Nephron progenitor cell (in vitro differentiated cells): ENCODE data around the gene LARP4B.

Experiments used
- DNase-seq: peaks from one replicate; pipeline ENCODE4 v3.0.0; 2021
- H3K27ac Mint-ChIP-seq: 2 replicates; pipeline ENCODE4 v1.8.0; 2021; ENCODE audit warnings: mild to moderate bottlenecking, moderate library complexity, mixed read lengths
- H3K27me3 Mint-ChIP-seq: 2 replicates; pipeline ENCODE4 v1.8.0; 2021; ENCODE audit warnings: mild to moderate bottlenecking, low read depth, mixed read lengths; ENCODE audit not compliant: poor library complexity
- H3K36me3 Mint-ChIP-seq: 2 replicates; pipeline ENCODE4 v1.8.0; 2021; ENCODE audit warnings: low read depth, mixed read lengths
- H3K4me1 Mint-ChIP-seq: 2 replicates; pipeline ENCODE4 v1.8.0; 2021; ENCODE audit warnings: mixed read lengths
- H3K4me3 Mint-ChIP-seq: 2 replicates; pipeline ENCODE4 v1.8.0; 2021; ENCODE audit warnings: mild to moderate bottlenecking, moderate library complexity, mixed read lengths
- H3K9me3 Mint-ChIP-seq: 2 replicates; pipeline ENCODE4 v1.8.0; 2021; ENCODE audit warnings: mild to moderate bottlenecking, moderate library complexity, mixed read lengths
- CTCF ChIP-seq: fragments of 200-600 bp; sonication (generic); IDR thresholded peaks from 2 replicates; pipeline ENCODE4 v1.5.0; 2021; ENCODE audit warnings: antibody characterized with exemption

The LARP4B gene

DNA sequence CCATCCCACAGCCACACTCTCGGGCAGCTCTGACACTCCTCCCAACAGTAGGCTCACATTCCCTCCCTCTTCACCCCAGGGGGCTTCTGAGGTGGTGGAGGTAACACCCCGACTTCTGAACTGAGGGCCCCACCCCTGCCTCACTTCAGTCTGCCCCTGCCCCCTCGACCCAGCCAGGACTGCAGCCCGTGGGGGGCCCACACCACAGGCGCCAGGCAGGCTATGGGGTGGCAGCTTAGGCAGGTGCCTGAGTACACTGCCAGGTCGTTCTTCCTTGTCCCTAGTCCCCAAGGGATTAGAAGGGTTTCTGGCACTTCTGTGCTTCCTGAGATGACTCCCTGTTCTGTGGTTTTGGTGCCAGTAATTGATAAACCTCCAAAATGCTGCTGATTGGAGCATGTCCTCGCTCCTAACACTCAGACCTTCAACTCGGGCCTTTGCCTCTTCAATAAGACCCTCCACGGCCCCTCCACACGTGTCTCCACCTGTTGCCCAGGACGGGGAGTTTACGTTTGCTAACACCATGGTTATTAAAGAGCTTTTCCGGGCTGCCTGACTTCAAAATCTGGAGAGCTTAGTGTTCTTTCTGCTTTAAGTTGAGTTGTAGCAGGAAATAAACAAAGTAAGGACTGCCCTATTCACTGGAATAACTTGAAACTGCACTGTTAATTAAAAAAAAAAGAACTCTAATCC is 23.8 kb upstream of the LARP4B start:
- peaks cover 5% of the 10 kb centered on the region for H3K4me1 Mint-ChIP-seq
- TF ChIP-seq CTCF: no peak
- H3K9me3 Mint-ChIP-seq: peaks cover 13% of the 10 kb centered on the region
- H3K4me3 Mint-ChIP-seq: no peak overlapping the region
- peaks cover 73% of the 10 kb centered on the region for H3K27me3 Mint-ChIP-seq
- no peak for DNase-seq
- H3K36me3 Mint-ChIP-seq: no peaks in the 10 kb centered on the region
- no peak overlapping the region for H3K27ac Mint-ChIP-seq

GRCh38 chr10:954396-954795 is 22.9 kb upstream of the LARP4B start:
- H3K27ac Mint-ChIP-seq: no peak overlapping the region
- TF ChIP-seq CTCF: no peak
- H3K36me3 Mint-ChIP-seq: no peaks in the 10 kb centered on the region
- peaks cover 75% of the 10 kb centered on the region for H3K27me3 Mint-ChIP-seq
- no peak for DNase-seq
- peaks cover 5% of the 10 kb centered on the region for H3K4me1 Mint-ChIP-seq
- no peak overlapping the region for H3K4me3 Mint-ChIP-seq
- H3K9me3 Mint-ChIP-seq: peaks cover 6% of the 10 kb centered on the region

GRCh38 chr10:953836-954235 is 22.3 kb upstream of the LARP4B start:
- H3K27ac Mint-ChIP-seq: no peak overlapping the region
- H3K4me3 Mint-ChIP-seq: no peak overlapping the region
- H3K9me3 Mint-ChIP-seq: peaks cover 3% of the 10 kb centered on the region
- H3K27me3 Mint-ChIP-seq: peaks cover 79% of the 10 kb centered on the region
- no peak for DNase-seq
- TF ChIP-seq CTCF: no peak
- peaks cover 5% of the 10 kb centered on the region for H3K4me1 Mint-ChIP-seq
- H3K36me3 Mint-ChIP-seq: no peaks in the 10 kb centered on the region

DNA sequence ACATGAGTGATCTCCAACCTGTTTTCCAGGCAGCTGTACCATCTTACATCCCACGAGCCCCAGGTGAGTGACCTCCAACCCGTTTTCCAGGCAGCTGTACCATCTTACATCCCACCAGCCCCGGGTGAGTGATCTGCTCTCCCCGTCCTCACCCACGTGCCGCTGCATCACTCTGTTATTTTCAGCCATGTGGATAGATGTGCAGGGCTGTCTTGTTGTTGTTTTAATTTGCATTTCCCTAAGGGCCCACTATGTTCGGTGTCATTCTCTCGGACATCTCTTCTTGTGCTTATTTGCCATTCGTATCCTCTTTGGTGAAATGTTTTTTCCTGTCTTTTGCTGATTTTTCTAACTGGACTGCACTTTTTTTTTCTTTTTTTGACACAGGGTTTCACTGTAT is 17.9 kb upstream of the LARP4B start:
- peak overlapping the region; percentile 68 for H3K27ac Mint-ChIP-seq
- no peak for TF ChIP-seq CTCF

GRCh38 chr10:948347-948746 is 16.8 kb upstream of the LARP4B start:
- TF ChIP-seq CTCF: no peak
- Mint-ChIP-seq H3K9me3 (no peaks in the 10 kb centered on the region), H3K36me3 (no peaks in the 10 kb centered on the region), H3K4me1 (no peaks in the 10 kb centered on the region), H3K27me3 (peaks cover 67% of the 10 kb centered on the region), H3K27ac (no peak overlapping the region), H3K4me3 (no peak overlapping the region)
- no peak for DNase-seq

More for the DNA sequence above, 17.9 kb upstream of the LARP4B start:
- Mint-ChIP-seq H3K36me3 (no peaks in the 10 kb centered on the region), H3K9me3 (no peaks in the 10 kb centered on the region), H3K4me3 (no peak overlapping the region), H3K4me1 (no peaks in the 10 kb centered on the region), H3K27me3 (peaks cover 67% of the 10 kb centered on the region)
- no peak for DNase-seq

GRCh38 chr10:947881-948280 is 16.4 kb upstream of the LARP4B start:
- peaks cover 68% of the 10 kb centered on the region for H3K27me3 Mint-ChIP-seq
- H3K4me1 Mint-ChIP-seq: no peaks in the 10 kb centered on the region
- no peak for TF ChIP-seq CTCF
- no peaks in the 10 kb centered on the region for H3K9me3 Mint-ChIP-seq
- no peaks in the 10 kb centered on the region for H3K36me3 Mint-ChIP-seq
- no peak for DNase-seq
- no peak overlapping the region for H3K27ac Mint-ChIP-seq
- H3K4me3 Mint-ChIP-seq: no peak overlapping the region
